ENCODE data around the gene FOXI2. TPM values are rescaled to one million over a fixed set of nuclear protein-coding genes. Genes with fewer than 3 reads are reported as not detected.

The FOXI2 gene
- under 1 TPM; 0.14 TPM for total RNA-seq
- long read RNA-seq, donor 1, result 0 reads
- long read RNA-seq, donor 2, result 0 reads

- intact Hi-C loops (cut with DNase I), result no loop called here
- no peak for DNase-seq (ENCODE audit: low spot score)
Observed at GRCh38 chr10:127736915-127737562, at the start of gene FOXI2. Gene FOXI2 (plus strand): TSS chr10:127737185. CDS start chr10:127737274, 89 bp downstream.

- no peak for DNase-seq (ENCODE audit: low spot score)
- intact Hi-C loops (cut with DNase I), result no loop called here
Observed at GRCh38 chr10:127687548-127687947, 49.4 kb upstream of the FOXI2 start.

GRCh38 chr10:127690176-127690835, 46.7 kb upstream of the FOXI2 start:
- intact Hi-C loops (cut with DNase I), result no loop called here

GRCh38 chr10:127694580-127695193, 42.3 kb upstream of the FOXI2 start:
- no peak for DNase-seq (ENCODE audit: low spot score)
- intact Hi-C loops (cut with DNase I), result no loop called here

More at GRCh38 chr10:127690176-127690835, 46.7 kb upstream of the FOXI2 start:
- no peak for DNase-seq (ENCODE audit: low spot score)

GRCh38 chr10:127695431-127695830, 41.6 kb upstream of the FOXI2 start:
- intact Hi-C loops (cut with DNase I), result no loop called here
- no peak for DNase-seq (ENCODE audit: low spot score)

- intact Hi-C loops (cut with DNase I), result no loop called here
- DNase-seq (ENCODE audit: low spot score), result no peak
Observed at GRCh38 chr10:127698886-127699285, 38.1 kb upstream of the FOXI2 start.

GRCh38 chr10:127699311-127699710, 37.7 kb upstream of the FOXI2 start:
- intact Hi-C loops (cut with DNase I), result no loop called here
- no peak for DNase-seq (ENCODE audit: low spot score)

GRCh38 chr10:127702271-127702670, 34.7 kb upstream of the FOXI2 start:
- intact Hi-C loops (cut with DNase I), result no loop called here
- no peak for DNase-seq (ENCODE audit: low spot score)

GRCh38 chr10:127715249-127715648, 21.7 kb upstream of the FOXI2 start:
- intact Hi-C loops (cut with DNase I), result no loop called here
- DNase-seq (ENCODE audit: low spot score), result no peak

GRCh38 chr10:127715782-127716378, 21.1 kb upstream of the FOXI2 start:
- intact Hi-C loops (cut with DNase I), result no loop called here
- DNase-seq (ENCODE audit: low spot score), result no peak

GRCh38 chr10:127720142-127720541, 16.8 kb upstream of the FOXI2 start:
- intact Hi-C loops (cut with DNase I), result loop anchor here in 1 of 2 donors (10.0 kb wide), 1 partner anchor 565 kb away; no protein-coding TSS in a partner anchor
- DNase-seq (ENCODE audit: low spot score), result no peak

- DNase-seq (ENCODE audit: low spot score), result no peak
- intact Hi-C loops (cut with DNase I), result loop anchor here in 1 of 2 donors (10.0 kb wide), 1 partner anchor 566 kb away; no protein-coding TSS in a partner anchor
Observed at GRCh38 chr10:127720903-127721302, 16.1 kb upstream of the FOXI2 start.

- intact Hi-C loops (cut with DNase I), result no loop called here
- no peak for DNase-seq (ENCODE audit: low spot score)
Observed at GRCh38 chr10:127734753-127735152, 2.2 kb upstream of the FOXI2 start.

- intact Hi-C loops (cut with DNase I), result no loop called here
- no peak for DNase-seq (ENCODE audit: low spot score)
Observed at GRCh38 chr10:127735156-127735555, 1.8 kb upstream of the FOXI2 start.

GRCh38 chr10:127735723-127736221, 1.2 kb upstream of the FOXI2 start:
- no peak for DNase-seq (ENCODE audit: low spot score)
- intact Hi-C loops (cut with DNase I), result no loop called here

- no peak for DNase-seq (ENCODE audit: low spot score)
- intact Hi-C loops (cut with DNase I), result no loop called here
Observed at GRCh38 chr10:127736222-127736914, 617 bp upstream of the FOXI2 start.

- intact Hi-C loops (cut with DNase I), result no loop called here
- no peak for DNase-seq (ENCODE audit: low spot score)
Observed at GRCh38 chr10:127737563-127738511, 852 bp downstream of the FOXI2 start.

All from posterior vena cava (tissue), 2 donors.